H9 (cell line): Measurements from ENCODE around the gene SSTR1. TPM values are rescaled to one million over a fixed set of nuclear protein-coding genes. Genes with fewer than 3 reads are reported as not detected.

Source experiments
- DNase-seq: peaks from one replicate; pipeline ENCODE4 v3.0.0-alpha.2; 2017
- H2AFZ ChIP-seq: one replicate; pipeline ENCODE4 v1.6.1; 2013; ENCODE audit warnings: mild to moderate bottlenecking, low read length, control low read depth, moderate library complexity
- H2AK5ac ChIP-seq: 2 replicates; pipeline ENCODE4 v1.6.1; 2013; ENCODE audit warnings: low read length, control low read depth, mixed read lengths; ENCODE audit not compliant: insufficient read length
- H2BK120ac ChIP-seq: one replicate; pipeline ENCODE4 v1.6.1; 2013; ENCODE audit warnings: low read depth, mild to moderate bottlenecking, low read length, control low read depth, inconsistent platforms; ENCODE audit not compliant: poor library complexity, severe bottlenecking
- H2BK12ac ChIP-seq: 2 replicates; pipeline ENCODE4 v1.6.1; 2013; ENCODE audit warnings: low read length, control low read depth, mixed read lengths, low read depth; ENCODE audit not compliant: insufficient read length
- H2BK15ac ChIP-seq: 2 replicates; pipeline ENCODE4 v1.6.1; 2013; ENCODE audit warnings: low read depth, low read length, control low read depth
- H2BK20ac ChIP-seq: one replicate; pipeline ENCODE4 v1.6.1; 2013; ENCODE audit warnings: low read depth, mild to moderate bottlenecking, low read length, control low read depth, inconsistent platforms; ENCODE audit not compliant: poor library complexity, severe bottlenecking
- H2BK5ac ChIP-seq: 2 replicates; pipeline ENCODE4 v1.6.1; 2013; ENCODE audit warnings: low read length, control low read depth, mixed read lengths; ENCODE audit not compliant: insufficient read length
- H3K14ac ChIP-seq: 2 replicates; pipeline ENCODE4 v1.6.1; 2013; ENCODE audit warnings: low read length, control low read depth; ENCODE audit not compliant: insufficient read depth
- H3K18ac ChIP-seq: 2 replicates; pipeline ENCODE4 v1.6.1; 2013; ENCODE audit warnings: low read depth, mild to moderate bottlenecking, mixed read lengths, low read length, control low read depth; ENCODE audit not compliant: insufficient read length
- H3K23ac ChIP-seq: 2 replicates; pipeline ENCODE4 v1.6.1; 2013; ENCODE audit warnings: low read length, control low read depth, mixed read lengths, low read depth; ENCODE audit not compliant: insufficient read length
- H3K23me2 ChIP-seq: 2 replicates; pipeline ENCODE4 v1.6.1; 2013; ENCODE audit warnings: low read depth, mild to moderate bottlenecking, mixed read lengths, low read length, control low read depth; ENCODE audit not compliant: insufficient read length, poor library complexity, severe bottlenecking
- H3K27ac ChIP-seq: 2 replicates; pipeline ENCODE4 v1.5.1; 2013; ENCODE audit warnings: low read length, control low read depth, mixed read lengths, low read depth; ENCODE audit not compliant: insufficient read length
- H3K27me3 ChIP-seq: 2 replicates; pipeline ENCODE4 v1.6.1; 2013; ENCODE audit warnings: low read length, control low read depth, inconsistent platforms; ENCODE audit not compliant: insufficient read depth
- H3K4ac ChIP-seq: 2 replicates; pipeline ENCODE4 v1.6.1; 2013; ENCODE audit warnings: low read depth, mild to moderate bottlenecking, control low read depth, inconsistent platforms, low read length, moderate library complexity
- H3K4me1 ChIP-seq: 2 replicates; pipeline ENCODE4 v1.6.1; 2013; ENCODE audit warnings: low read length, control low read depth, inconsistent platforms; ENCODE audit not compliant: insufficient read depth
- H3K4me2 ChIP-seq: 2 replicates; pipeline ENCODE4 v1.6.1; 2013; ENCODE audit warnings: low read length, control low read depth, mixed read lengths; ENCODE audit not compliant: insufficient read length, insufficient read depth
- H3K56ac ChIP-seq: 2 replicates; pipeline ENCODE4 v1.6.1; 2013; ENCODE audit warnings: low read depth, mild to moderate bottlenecking, mixed read lengths, low read length, control low read depth; ENCODE audit not compliant: insufficient read length
- H3K79me1 ChIP-seq: 2 replicates; pipeline ENCODE4 v1.6.1; 2013; ENCODE audit warnings: low read depth, mild to moderate bottlenecking, moderate library complexity, low read length, control low read depth, inconsistent platforms; ENCODE audit not compliant: insufficient read depth, poor library complexity, severe bottlenecking
- H3K79me2 ChIP-seq: 2 replicates; pipeline ENCODE4 v1.6.1; 2013; ENCODE audit warnings: low read length, control low read depth, inconsistent platforms; ENCODE audit not compliant: insufficient read depth
- H3K9ac ChIP-seq: 2 replicates; pipeline ENCODE4 v1.6.1; 2013; ENCODE audit warnings: low read length, control low read depth, mixed read lengths; ENCODE audit not compliant: insufficient read length; ENCODE audit errors: extremely low read depth
- H3K9me3 ChIP-seq: one replicate; pipeline ENCODE4 v1.6.1; 2013; ENCODE audit warnings: low read depth, low read length, inconsistent platforms; ENCODE audit not compliant: control insufficient read depth
- H3T11ph ChIP-seq: one replicate; pipeline ENCODE4 v1.6.1; 2013; ENCODE audit warnings: mild to moderate bottlenecking, low read length, control low read depth, inconsistent platforms
- H4K20me1 ChIP-seq: one replicate; pipeline ENCODE4 v1.6.1; 2013; ENCODE audit not compliant: control insufficient read depth, insufficient read length, insufficient read depth
- H4K5ac ChIP-seq: 2 replicates; pipeline ENCODE4 v1.6.1; 2013; ENCODE audit warnings: low read depth, mild to moderate bottlenecking, mixed read lengths, low read length, control low read depth; ENCODE audit not compliant: insufficient read length
- H4K8ac ChIP-seq: replicated peaks from 2 replicates; pipeline ENCODE4 v1.6.1; 2013; ENCODE audit warnings: low read length, control low read depth, mixed read lengths, low read depth; ENCODE audit not compliant: insufficient read length
- H4K91ac ChIP-seq: 2 replicates; pipeline ENCODE4 v1.6.1; 2013; ENCODE audit warnings: low read depth, mild to moderate bottlenecking, moderate library complexity, mixed read lengths, low read length, control low read depth; ENCODE audit not compliant: insufficient read length
- H3K27ac Mint-ChIP-seq, 3 experiments: 2 replicates in 2 of 3; 3 replicates in 1 of 3; pipeline ENCODE4 v1.8.0; 2020 to 2021; ENCODE audit warnings: mixed read lengths in 3 of 3, mild to moderate bottlenecking in 1 of 3, moderate library complexity in 1 of 3
- H3K27me3 Mint-ChIP-seq: 2 replicates; pipeline ENCODE4 v1.8.0; 2021; ENCODE audit warnings: low read depth, mild to moderate bottlenecking, moderate library complexity, mixed read lengths
- H3K36me3 Mint-ChIP-seq, 3 experiments: 2 replicates in 2 of 3; 3 replicates in 1 of 3; pipeline ENCODE4 v1.8.0; 2020 to 2021; ENCODE audit warnings: low read depth in 3 of 3, mixed read lengths in 3 of 3; ENCODE audit not compliant: insufficient read depth in 1 of 3
- H3K4me1 Mint-ChIP-seq, 2 experiments: 2 replicates each; pipeline ENCODE4 v1.8.0; 2020; ENCODE audit warnings: mixed read lengths in 2 of 2
- H3K4me3 Mint-ChIP-seq, 2 experiments: 2 replicates in 1 of 2; 3 replicates in 1 of 2; pipeline ENCODE4 v1.8.0; 2020 to 2021; ENCODE audit warnings: mild to moderate bottlenecking in 2 of 2, mixed read lengths in 2 of 2, moderate library complexity in 1 of 2
- H3K9me3 Mint-ChIP-seq, 2 experiments: 2 replicates in 1 of 2; 3 replicates in 1 of 2; pipeline ENCODE4 v1.8.0; 2020; ENCODE audit warnings: mild to moderate bottlenecking in 2 of 2, mixed read lengths in 2 of 2, moderate library complexity in 1 of 2
- WGBS: extraction: QIAGEN DNeasy Blood & Tissue Kit; methylation state at CpG from one replicate; pipeline ENCODE4 v1.1.7; 2013; ENCODE audit warnings: missing lambda C conversion rate, low lambda C conversion rate, mixed read lengths; ENCODE audit not compliant: insufficient read length; ENCODE audit errors: extremely low coverage; 5-methylcytosine and 5-hydroxymethylcytosine counted together
- total RNA-seq: library from RNA; stranded (reverse); gene quantifications from 2 replicates; pipeline ENCODE4 v1.2.1, GENCODE V29; 2021
- TF ChIP-seq, protein P1 (sequence below): fragments of 200-600 bp; sonication (generic); conservative IDR thresholded peaks from 3 replicates; pipeline ENCODE4 v1.8.0; 2021; ENCODE audit warnings: antibody characterized with exemption, mild to moderate bottlenecking

Gene SSTR1
- total RNA-seq, 1 experiment from 2014 or later, result 0.98 TPM

- TF ChIP-seq, protein P1, sequence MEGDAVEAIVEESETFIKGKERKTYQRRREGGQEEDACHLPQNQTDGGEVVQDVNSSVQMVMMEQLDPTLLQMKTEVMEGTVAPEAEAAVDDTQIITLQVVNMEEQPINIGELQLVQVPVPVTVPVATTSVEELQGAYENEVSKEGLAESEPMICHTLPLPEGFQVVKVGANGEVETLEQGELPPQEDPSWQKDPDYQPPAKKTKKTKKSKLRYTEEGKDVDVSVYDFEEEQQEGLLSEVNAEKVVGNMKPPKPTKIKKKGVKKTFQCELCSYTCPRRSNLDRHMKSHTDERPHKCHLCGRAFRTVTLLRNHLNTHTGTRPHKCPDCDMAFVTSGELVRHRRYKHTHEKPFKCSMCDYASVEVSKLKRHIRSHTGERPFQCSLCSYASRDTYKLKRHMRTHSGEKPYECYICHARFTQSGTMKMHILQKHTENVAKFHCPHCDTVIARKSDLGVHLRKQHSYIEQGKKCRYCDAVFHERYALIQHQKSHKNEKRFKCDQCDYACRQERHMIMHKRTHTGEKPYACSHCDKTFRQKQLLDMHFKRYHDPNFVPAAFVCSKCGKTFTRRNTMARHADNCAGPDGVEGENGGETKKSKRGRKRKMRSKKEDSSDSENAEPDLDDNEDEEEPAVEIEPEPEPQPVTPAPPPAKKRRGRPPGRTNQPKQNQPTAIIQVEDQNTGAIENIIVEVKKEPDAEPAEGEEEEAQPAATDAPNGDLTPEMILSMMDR, result no peak
- H4K8ac ChIP-seq, result no peak overlapping the region
- no peak overlapping the region for H2BK12ac ChIP-seq
- H3K56ac ChIP-seq, result no peak overlapping the region
- peaks cover 13 to 18% of the 10 kb centered on the region in 2 experiments for H3K9me3 Mint-ChIP-seq
- no peak overlapping the region for H2BK15ac ChIP-seq
- no peak overlapping the region for H2BK120ac ChIP-seq
- no peak overlapping the region for H4K5ac ChIP-seq
- no peak overlapping the region for H3T11ph ChIP-seq
- H2BK5ac ChIP-seq, result no peak overlapping the region
- H2AK5ac ChIP-seq, result no peak overlapping the region
- peaks cover 57% of the 10 kb centered on the region for H3K27me3 Mint-ChIP-seq
- H3K4me2 ChIP-seq, result no peak overlapping the region
- H3K9me3 ChIP-seq, result no peaks in the 10 kb centered on the region
- no peaks in the 10 kb centered on the region for H3K4me1 ChIP-seq
- no peaks in the 10 kb centered on the region for H3K79me1 ChIP-seq
- H3K79me2 ChIP-seq, result no peaks in the 10 kb centered on the region
- H3K23ac ChIP-seq, result no peak overlapping the region
- H3K18ac ChIP-seq, result no peak overlapping the region
- no peak for DNase-seq
- H3K4me3 Mint-ChIP-seq, result no peak overlapping the region; a peak in 1 of 5 replicates
- H4K91ac ChIP-seq, result no peak overlapping the region
- H3K9ac ChIP-seq, result no peak overlapping the region
- peaks cover 0 to 6% (median 3%) of the 10 kb centered on the region in 3 experiments; a peak in 5 of 7 replicates for H3K36me3 Mint-ChIP-seq
- no peak overlapping the region for H3K4ac ChIP-seq
- no peak overlapping the region for H3K14ac ChIP-seq
- H3K27me3 ChIP-seq, result peaks cover 42% of the 10 kb centered on the region
- no peak overlapping the region for H3K27ac ChIP-seq
- no peaks in the 10 kb centered on the region for H4K20me1 ChIP-seq
- no CpG with 5 or more reads among the region's 5 CpGs for WGBS
- peaks cover 15% of the 10 kb centered on the region for H3K23me2 ChIP-seq
- H2BK20ac ChIP-seq, result no peak overlapping the region
- no peak overlapping the region for H3K27ac Mint-ChIP-seq
- H3K4me1 Mint-ChIP-seq, result peaks cover 39 to 52% of the 10 kb centered on the region in 2 experiments
- H2AFZ ChIP-seq, result no peak overlapping the region
Observed at GRCh38 chr14:38205949-38206665, 1.6 kb upstream of the SSTR1 start.
